NCI-H446 treated with DMSO at 0.1 percent for 48 hours (cell line): ENCODE measurements around the gene PNLIPRP1.

Source experiments
- DNase-seq: peaks from one replicate; lab custom pipeline; 2025; lab: John Stamatoyannopoulos, UW

Gene PNLIPRP1

DNA sequence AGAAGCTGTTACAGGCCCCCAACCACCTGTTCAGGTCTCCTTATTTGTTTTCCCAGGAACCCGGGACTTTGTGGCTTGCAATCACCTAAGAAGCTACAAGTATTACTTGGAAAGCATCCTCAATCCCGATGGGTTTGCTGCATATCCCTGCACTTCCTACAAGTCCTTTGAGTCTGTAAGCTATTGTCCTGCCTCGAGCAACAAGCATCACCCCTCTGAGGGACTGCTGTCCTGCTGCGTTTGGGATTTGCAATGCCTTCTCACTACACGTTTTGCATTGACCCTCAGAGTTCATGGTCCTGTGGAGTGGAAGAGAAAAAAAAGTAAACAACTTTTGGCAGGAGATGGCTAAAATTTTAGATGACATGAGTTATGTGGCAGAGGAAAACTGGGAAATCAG is 9.2 kb downstream of the PNLIPRP1 start:
- DNase-seq: no peak

- DNase-seq: no peak
Observed at GRCh38 chr10:116602648-116603400, 12.1 kb downstream of the PNLIPRP1 start.

DNA sequence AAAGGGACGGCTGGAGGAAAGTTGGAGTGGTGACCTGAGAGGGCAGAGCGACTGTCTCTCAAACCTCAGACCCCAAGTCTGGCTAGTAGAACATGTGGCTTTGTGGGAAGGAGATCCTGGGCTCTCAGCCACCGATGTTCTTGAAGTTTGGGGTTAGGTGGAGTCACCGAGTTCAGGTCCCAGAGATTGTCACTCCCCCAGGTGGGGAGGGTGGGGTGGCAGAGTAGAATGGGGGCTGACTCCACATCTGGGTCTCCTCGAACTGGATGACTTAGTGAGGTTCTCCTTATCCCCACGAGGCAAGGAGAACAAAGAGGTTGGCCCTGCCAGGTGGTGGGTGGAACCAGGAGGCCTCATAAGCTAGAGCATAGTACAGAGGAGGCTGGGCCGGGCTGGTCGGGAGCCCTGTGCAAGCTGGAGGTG is 15.3 kb downstream of the PNLIPRP1 start:
- no peak for DNase-seq

- no peak for DNase-seq
Observed at GRCh38 chr10:116607336-116607735, 16.6 kb downstream of the PNLIPRP1 start.

- no peak for DNase-seq
Observed at GRCh38 chr10:116608686-116609594, 18.2 kb downstream of the PNLIPRP1 start.

- DNase-seq: no peak
Observed at GRCh38 chr10:116610443-116611152, 19.8 kb downstream of the PNLIPRP1 start.

- DNase-seq: no peak
Observed at GRCh38 chr10:116611153-116611545, 20.4 kb downstream of the PNLIPRP1 start.

DNA sequence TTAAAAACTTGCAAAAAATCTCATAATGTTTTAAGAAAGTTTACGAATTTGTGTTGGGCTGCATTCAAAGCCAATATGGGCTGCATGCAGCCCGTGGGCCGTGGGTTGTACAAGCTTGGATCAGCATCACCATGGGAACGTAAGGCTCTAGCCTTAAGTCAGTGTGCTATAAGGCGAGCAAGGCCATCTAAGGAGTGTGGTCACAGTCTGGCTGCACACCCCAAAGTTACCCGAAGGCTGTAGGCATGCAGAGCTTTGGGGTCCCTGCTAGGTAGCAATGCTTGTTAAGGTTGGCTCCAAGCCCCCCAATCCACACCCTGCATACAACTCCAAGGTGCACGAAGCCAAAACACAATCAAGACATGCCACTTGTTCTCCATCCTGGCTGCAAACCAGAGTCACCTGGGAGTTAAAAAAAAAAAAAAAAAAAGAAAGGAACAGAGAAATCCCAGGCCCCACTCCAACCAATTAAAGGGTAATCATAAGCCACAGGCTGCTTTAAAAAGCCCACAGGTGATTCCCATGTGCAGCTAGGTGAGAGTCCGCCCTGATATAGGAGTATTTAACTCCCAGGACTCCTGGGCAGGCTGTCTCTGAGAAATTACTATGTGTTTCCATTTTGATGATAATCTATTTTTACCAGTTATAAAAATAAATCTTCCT is 21.5 kb downstream of the PNLIPRP1 start:
- no peak for DNase-seq

DNA sequence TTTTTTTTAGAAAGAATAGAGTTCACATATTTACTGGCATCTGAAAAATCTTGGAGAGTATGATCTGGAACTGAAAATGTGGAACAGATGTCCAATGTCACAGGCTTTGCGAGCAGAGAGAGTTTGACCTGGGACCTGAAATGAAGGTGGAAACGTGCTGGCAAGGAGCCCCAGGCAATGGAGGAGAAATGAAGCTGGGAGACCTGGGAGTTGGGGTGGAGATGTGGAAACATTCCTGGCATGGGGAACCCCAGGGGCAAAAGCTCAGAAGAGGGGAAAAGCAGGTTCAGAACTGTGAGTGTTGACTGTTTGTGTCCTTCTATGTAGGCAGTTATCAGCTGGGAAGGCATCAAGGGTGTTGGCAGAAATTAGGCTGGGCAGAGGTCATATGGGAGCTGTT is 22.7 kb downstream of the PNLIPRP1 start:
- no peak for DNase-seq

DNA sequence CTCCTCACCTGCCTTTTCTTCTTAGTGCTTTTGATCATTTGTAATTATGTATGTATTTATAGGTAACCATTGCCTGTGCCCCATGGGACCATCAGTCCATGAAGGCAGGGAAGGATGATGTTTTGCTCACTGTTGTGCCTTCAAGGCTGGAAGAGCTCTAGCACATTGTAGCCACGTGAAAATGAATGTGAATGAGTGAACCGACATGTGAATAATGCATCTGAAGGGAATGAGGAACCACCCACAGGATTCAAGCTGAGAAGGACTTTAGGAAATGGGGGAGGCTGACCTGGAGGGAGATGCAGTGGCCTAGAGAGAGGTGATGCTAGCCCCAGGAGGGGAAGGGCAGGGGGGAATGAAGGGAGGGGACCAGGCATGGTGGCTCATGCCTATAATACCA is 24.0 kb downstream of the PNLIPRP1 start:
- DNase-seq: no peak

DNA sequence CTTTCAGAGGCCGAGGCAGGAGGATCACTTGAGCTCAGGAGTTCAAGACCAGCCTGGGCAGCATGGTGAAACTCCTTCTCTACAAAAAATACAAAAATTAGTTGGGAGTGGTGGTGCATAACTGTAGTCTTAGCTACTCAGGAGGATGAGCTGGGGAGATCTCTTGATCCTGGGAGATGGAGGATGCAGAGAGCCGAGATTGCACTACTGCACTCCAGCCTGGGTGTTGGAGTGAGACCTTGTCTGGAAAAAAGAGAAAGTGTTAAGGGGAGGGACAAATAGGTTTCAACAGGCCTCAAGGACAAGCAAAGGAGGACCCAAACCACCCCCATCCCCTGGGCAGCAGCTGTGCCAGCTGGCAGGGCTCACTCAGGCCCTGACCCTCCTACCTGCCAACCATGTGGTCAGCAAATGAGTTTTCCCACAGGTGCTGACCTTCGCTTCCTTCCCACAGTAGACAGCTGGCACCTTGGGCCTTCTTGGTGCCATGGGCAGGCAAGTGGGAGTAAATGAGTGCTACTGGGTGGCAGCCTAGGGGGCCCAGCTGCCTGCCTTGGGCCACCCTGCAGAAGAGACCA is 24.5 kb downstream of the PNLIPRP1 start:
- no peak for DNase-seq

DNA sequence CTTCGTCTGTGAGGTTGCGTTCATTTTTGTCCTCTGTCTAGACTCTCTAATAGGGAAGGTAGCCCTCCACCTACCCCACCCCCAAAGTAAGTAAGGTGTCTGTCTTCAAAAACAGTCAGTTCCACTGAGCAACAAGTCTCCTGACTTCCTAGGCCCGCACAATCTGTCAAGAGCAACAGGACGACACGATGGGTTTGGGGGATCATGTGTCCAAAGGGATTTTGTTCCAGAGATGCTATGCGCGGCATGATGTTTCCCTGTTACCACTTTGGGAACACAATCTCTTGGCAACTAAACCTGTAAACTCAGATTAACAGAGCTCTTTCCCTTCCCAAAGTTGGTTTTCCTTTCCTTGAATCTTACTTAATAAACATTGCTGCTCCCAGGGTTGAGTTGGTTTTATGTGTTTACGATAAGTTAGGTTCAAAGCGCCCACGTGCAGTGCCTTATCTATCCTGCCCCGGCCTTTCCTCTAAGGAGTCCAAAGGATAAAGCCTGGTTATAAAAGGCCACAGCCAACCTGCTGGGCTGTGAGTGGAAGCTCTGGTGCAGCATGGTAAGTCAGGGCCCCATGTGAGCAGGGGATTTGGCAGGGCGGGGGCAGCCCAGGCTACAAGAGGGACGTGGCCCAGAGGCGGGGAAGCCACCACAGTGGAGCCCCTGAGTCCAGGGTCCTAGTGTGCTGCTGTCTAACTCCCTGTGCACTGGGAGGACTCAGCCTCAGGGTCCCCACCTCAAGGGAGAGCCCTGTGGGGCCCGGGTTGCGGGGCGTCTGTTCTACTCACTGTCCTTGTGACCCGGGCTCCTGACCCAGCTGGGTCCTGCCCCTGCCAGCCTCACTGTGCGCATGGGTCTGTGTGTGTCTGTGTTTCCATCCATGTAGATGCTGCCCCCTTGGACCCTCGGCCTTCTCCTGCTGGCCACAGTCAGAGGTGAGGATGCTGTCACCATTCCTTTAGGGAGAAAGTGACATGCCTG is 30.0 kb downstream of the PNLIPRP1 start, which contains the start of gene PNLIPRP2:
Gene PNLIPRP2, plus strand, starts transcription at position 531 of the 978 bp plus-strand sequence.
- no peak for DNase-seq

- DNase-seq: no peak
Observed at GRCh38 chr10:116621476-116621875, 30.7 kb downstream of the PNLIPRP1 start.

DNA sequence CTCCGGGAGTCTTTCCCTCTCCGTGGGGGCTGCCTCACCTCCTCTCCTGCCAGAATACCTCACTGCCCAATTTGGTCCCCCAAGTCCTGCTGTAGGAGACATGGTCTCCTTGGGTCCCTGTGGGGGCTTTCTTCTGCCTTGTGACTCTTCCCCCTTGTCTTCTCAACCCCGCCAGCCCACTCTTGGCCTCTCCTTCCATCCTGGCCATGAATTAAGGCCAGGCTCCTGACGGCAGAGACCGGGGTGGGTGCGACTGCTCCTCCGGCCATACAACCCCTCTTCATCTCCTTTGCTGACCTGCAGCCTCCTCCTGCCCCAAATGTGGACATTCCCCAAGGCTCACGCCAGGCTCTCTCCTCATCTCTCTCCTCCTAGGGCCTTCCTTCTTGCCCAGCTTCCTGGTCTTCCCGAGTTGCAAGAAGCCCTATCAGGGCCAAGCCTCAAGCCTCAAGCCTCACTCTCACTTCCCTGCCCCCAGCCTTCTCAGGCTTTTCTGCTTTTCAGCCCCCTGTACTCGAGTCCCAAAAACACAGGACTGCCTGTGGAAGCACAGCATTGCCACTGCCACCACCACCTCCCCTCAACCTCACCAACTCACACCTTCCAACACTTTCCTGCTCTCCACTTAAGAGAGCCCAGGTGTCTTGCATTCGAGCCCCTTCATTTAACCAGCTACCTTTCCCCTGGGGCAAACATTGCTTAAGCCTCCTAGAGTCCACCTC is 31.3 kb downstream of the PNLIPRP1 start:
- DNase-seq: no peak

DNA sequence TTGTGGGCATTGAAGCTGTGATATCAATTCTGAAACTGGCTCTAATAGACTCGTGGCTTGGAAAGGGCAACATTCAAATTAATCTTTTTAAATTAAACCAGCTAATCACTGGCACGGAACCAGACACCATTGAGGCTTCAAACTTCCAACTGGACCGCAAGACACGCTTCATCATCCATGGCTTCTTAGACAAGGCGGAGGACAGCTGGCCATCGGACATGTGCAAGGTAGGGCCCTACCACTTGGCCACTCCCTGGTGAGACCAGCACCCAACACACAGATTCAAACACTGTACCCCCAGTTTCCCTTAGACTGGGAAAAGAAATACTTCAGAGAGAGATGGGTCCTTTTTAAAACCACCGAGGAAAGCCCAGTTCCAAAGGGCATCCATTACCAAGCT is 35.1 kb downstream of the PNLIPRP1 start:
- no peak for DNase-seq

- DNase-seq: no peak
Observed at GRCh38 chr10:116626815-116627214, 36.1 kb downstream of the PNLIPRP1 start.

GRCh38 chr10:116627386-116627933 is 36.7 kb downstream of the PNLIPRP1 start:
- DNase-seq: no peak

DNA sequence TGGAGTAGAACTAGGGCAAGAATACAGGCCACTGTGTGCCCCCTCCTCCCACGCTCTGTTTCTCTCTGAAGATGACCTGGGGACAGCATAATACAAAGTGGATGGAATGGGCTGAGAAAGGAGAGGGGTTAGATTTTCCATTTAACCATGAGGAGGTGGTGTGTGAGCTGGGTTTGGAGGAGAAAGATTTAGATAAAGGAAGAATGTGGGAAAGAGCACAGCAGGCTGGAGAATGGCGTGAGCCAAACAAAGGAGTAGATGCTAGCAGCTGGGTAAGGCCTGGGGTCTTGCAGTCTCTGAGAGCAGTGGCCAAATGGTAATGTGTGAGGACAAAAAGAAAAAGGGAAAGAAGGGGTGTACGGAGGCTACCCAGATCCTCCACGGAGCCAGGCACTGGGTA is 38.6 kb downstream of the PNLIPRP1 start:
- no peak for DNase-seq

GRCh38 chr10:116630020-116630419 is 39.3 kb downstream of the PNLIPRP1 start:
- DNase-seq: no peak
